ENCODE results near the gene FAHD2B. TPM values are rescaled to one million over a fixed set of nuclear protein-coding genes. Genes with fewer than 3 reads are reported as not detected.
"Not testable (repeated sequence)": the region's sequence is repeated elsewhere in the genome, so short reads cannot be mapped to it uniquely, and the experiment has no call there.

FAHD2B gene
- polyA plus RNA-seq, 4 donors: 1.9 to 9.7 (median 6.1) TPM; not detected in 1

GRCh38 chr2:97082206-97082605 is 12.5 kb downstream of the FAHD2B start:
- not testable (repeated sequence) for FAIRE-seq; H3K27ac ChIP-seq (ENCODE audit: low read depth in 1 of 3, low read length in 2 of 3); H3K9me3 ChIP-seq (ENCODE audit: control insufficient read depth in 2 of 2, insufficient read depth in 1 of 2, low read depth in 1 of 2, low read length in 1 of 2); H3K4me3 ChIP-seq (ENCODE audit: low read depth in 1 of 3, low read length in 3 of 3); H3K27me3 ChIP-seq (ENCODE audit: control insufficient read depth in 3 of 3, insufficient read depth in 3 of 3, low read length in 3 of 3); H3K36me3 ChIP-seq (ENCODE audit: control insufficient read depth in 3 of 3, insufficient read depth in 2 of 3, low read depth in 1 of 3, low read length in 3 of 3); DNase-seq; H3K4me1 ChIP-seq (ENCODE audit: control insufficient read depth in 3 of 3, insufficient read depth in 2 of 3, low read depth in 1 of 3, low read length in 2 of 3)
- WGBS, 3 donors: 39 to 56% (median 40%) methylated on average over 3 to 4 of the region's 9 CpGs

GRCh38 chr2:97080855-97081254 is 13.8 kb downstream of the FAHD2B start:
- H3K9me3 ChIP-seq (ENCODE audit: control insufficient read depth in 2 of 2, insufficient read depth in 1 of 2, low read depth in 1 of 2, low read length in 1 of 2); H3K27me3 ChIP-seq (ENCODE audit: control insufficient read depth in 3 of 3, insufficient read depth in 3 of 3, low read length in 3 of 3); DNase-seq; FAIRE-seq; H3K27ac ChIP-seq (ENCODE audit: low read depth in 1 of 3, low read length in 2 of 3); H3K4me1 ChIP-seq (ENCODE audit: control insufficient read depth in 3 of 3, insufficient read depth in 2 of 3, low read depth in 1 of 3, low read length in 2 of 3); H3K36me3 ChIP-seq (ENCODE audit: control insufficient read depth in 3 of 3, insufficient read depth in 2 of 3, low read depth in 1 of 3, low read length in 3 of 3); H3K4me3 ChIP-seq (ENCODE audit: low read depth in 1 of 3, low read length in 3 of 3): not testable (repeated sequence)
- WGBS, 3 donors: 82 to 85% (median 83%) methylated on average over 7 of the region's 10 CpGs

GRCh38 chr2:97077213-97077612 is 17.5 kb downstream of the FAHD2B start:
- FAIRE-seq; H3K4me1 ChIP-seq (ENCODE audit: control insufficient read depth in 3 of 3, insufficient read depth in 2 of 3, low read depth in 1 of 3, low read length in 2 of 3); DNase-seq; H3K4me3 ChIP-seq (ENCODE audit: low read depth in 1 of 3, low read length in 3 of 3); H3K27ac ChIP-seq (ENCODE audit: low read depth in 1 of 3, low read length in 2 of 3); H3K9me3 ChIP-seq (ENCODE audit: control insufficient read depth in 2 of 2, insufficient read depth in 1 of 2, low read depth in 1 of 2, low read length in 1 of 2); H3K27me3 ChIP-seq (ENCODE audit: control insufficient read depth in 3 of 3, insufficient read depth in 3 of 3, low read length in 3 of 3); H3K36me3 ChIP-seq (ENCODE audit: control insufficient read depth in 3 of 3, insufficient read depth in 2 of 3, low read depth in 1 of 3, low read length in 3 of 3): not testable (repeated sequence)
- 89 to 91% (median 91%) methylated on average over 8 of the region's 8 CpGs for WGBS, 3 donors

GRCh38 chr2:97070915-97071314 is 23.8 kb downstream of the FAHD2B start:
- DNase-seq; FAIRE-seq; H3K36me3 ChIP-seq (ENCODE audit: control insufficient read depth in 3 of 3, insufficient read depth in 2 of 3, low read depth in 1 of 3, low read length in 3 of 3); H3K27ac ChIP-seq (ENCODE audit: low read depth in 1 of 3, low read length in 2 of 3); H3K9me3 ChIP-seq (ENCODE audit: control insufficient read depth in 2 of 2, insufficient read depth in 1 of 2, low read depth in 1 of 2, low read length in 1 of 2); H3K4me1 ChIP-seq (ENCODE audit: control insufficient read depth in 3 of 3, insufficient read depth in 2 of 3, low read depth in 1 of 3, low read length in 2 of 3); H3K27me3 ChIP-seq (ENCODE audit: control insufficient read depth in 3 of 3, insufficient read depth in 3 of 3, low read length in 3 of 3); H3K4me3 ChIP-seq (ENCODE audit: low read depth in 1 of 3, low read length in 3 of 3): not testable (repeated sequence)
- 77 to 80% (median 78%) methylated on average over 1 to 3 of the region's 3 CpGs for WGBS, 3 donors

- 65 to 80% (median 66%) methylated on average over 4 of the region's 5 CpGs for WGBS, 3 donors
- H3K27me3 ChIP-seq (ENCODE audit: control insufficient read depth in 3 of 3, insufficient read depth in 3 of 3, low read length in 3 of 3); H3K9me3 ChIP-seq (ENCODE audit: control insufficient read depth in 2 of 2, insufficient read depth in 1 of 2, low read depth in 1 of 2, low read length in 1 of 2); H3K4me3 ChIP-seq (ENCODE audit: low read depth in 1 of 3, low read length in 3 of 3); H3K4me1 ChIP-seq (ENCODE audit: control insufficient read depth in 3 of 3, insufficient read depth in 2 of 3, low read depth in 1 of 3, low read length in 2 of 3); DNase-seq; H3K36me3 ChIP-seq (ENCODE audit: control insufficient read depth in 3 of 3, insufficient read depth in 2 of 3, low read depth in 1 of 3, low read length in 3 of 3); FAIRE-seq; H3K27ac ChIP-seq (ENCODE audit: low read depth in 1 of 3, low read length in 2 of 3): not testable (repeated sequence)
Measured at GRCh38 chr2:97068722-97069121, 26.0 kb downstream of the FAHD2B start.

GRCh38 chr2:97068074-97068473 is 26.6 kb downstream of the FAHD2B start:
- 58 to 92% (median 65%) methylated on average over 1 of the region's 1 CpG for WGBS, 3 donors
- FAIRE-seq (no peak), DNase-seq (no peak)
- no peaks in the 10 kb centered on the region for H3K27me3 ChIP-seq (ENCODE audit: control insufficient read depth in 3 of 3, insufficient read depth in 3 of 3, low read length in 3 of 3)
- no peaks in the 10 kb centered on the region for H3K4me1 ChIP-seq (ENCODE audit: control insufficient read depth in 3 of 3, insufficient read depth in 2 of 3, low read depth in 1 of 3, low read length in 2 of 3)
- no peak overlapping the region for H3K27ac ChIP-seq (ENCODE audit: low read depth in 1 of 3, low read length in 2 of 3)
- H3K4me3 ChIP-seq (ENCODE audit: low read depth in 1 of 3, low read length in 3 of 3): no peak overlapping the region
- peaks cover 0 to 8% of the 10 kb centered on the region in 2 donors for H3K9me3 ChIP-seq (ENCODE audit: control insufficient read depth in 2 of 2, insufficient read depth in 1 of 2, low read depth in 1 of 2, low read length in 1 of 2)
- no peaks in the 10 kb centered on the region for H3K36me3 ChIP-seq (ENCODE audit: control insufficient read depth in 3 of 3, insufficient read depth in 2 of 3, low read depth in 1 of 3, low read length in 3 of 3)

GRCh38 chr2:97067279-97068004 is 27.2 kb downstream of the FAHD2B start:
- 78 to 89% (median 83%) methylated on average over 5 of the region's 5 CpGs for WGBS, 3 donors
- Histone ChIP-seq H3K27me3 (ENCODE audit: control insufficient read depth in 3 of 3, insufficient read depth in 3 of 3, low read length in 3 of 3) (no peaks in the 10 kb centered on the region), H3K9me3 (ENCODE audit: control insufficient read depth in 2 of 2, insufficient read depth in 1 of 2, low read depth in 1 of 2, low read length in 1 of 2) (peaks cover 0 to 8% of the 10 kb centered on the region in 2 donors), H3K4me3 (ENCODE audit: low read depth in 1 of 3, low read length in 3 of 3) (no peak overlapping the region), H3K27ac (ENCODE audit: low read depth in 1 of 3, low read length in 2 of 3) (no peak overlapping the region), H3K4me1 (ENCODE audit: control insufficient read depth in 3 of 3, insufficient read depth in 2 of 3, low read depth in 1 of 3, low read length in 2 of 3) (no peaks in the 10 kb centered on the region), H3K36me3 (ENCODE audit: control insufficient read depth in 3 of 3, insufficient read depth in 2 of 3, low read depth in 1 of 3, low read length in 3 of 3) (no peaks in the 10 kb centered on the region)
- FAIRE-seq: no peak
- no peak for DNase-seq

- 57 to 69% (median 64%) methylated on average over 5 of the region's 5 CpGs for WGBS, 3 donors
- H3K36me3 ChIP-seq (ENCODE audit: control insufficient read depth in 3 of 3, insufficient read depth in 2 of 3, low read depth in 1 of 3, low read length in 3 of 3); DNase-seq; H3K27ac ChIP-seq (ENCODE audit: low read depth in 1 of 3, low read length in 2 of 3); H3K27me3 ChIP-seq (ENCODE audit: control insufficient read depth in 3 of 3, insufficient read depth in 3 of 3, low read length in 3 of 3); FAIRE-seq; H3K4me1 ChIP-seq (ENCODE audit: control insufficient read depth in 3 of 3, insufficient read depth in 2 of 3, low read depth in 1 of 3, low read length in 2 of 3); H3K4me3 ChIP-seq (ENCODE audit: low read depth in 1 of 3, low read length in 3 of 3); H3K9me3 ChIP-seq (ENCODE audit: control insufficient read depth in 2 of 2, insufficient read depth in 1 of 2, low read depth in 1 of 2, low read length in 1 of 2): not testable (repeated sequence)
Measured at GRCh38 chr2:97066030-97066429, 28.7 kb downstream of the FAHD2B start.

GRCh38 chr2:97062020-97062419 is 32.7 kb downstream of the FAHD2B start:
- WGBS, 3 donors: 70 to 85% (median 77%) methylated on average over 1 of the region's 1 CpG
- H3K9me3 ChIP-seq (ENCODE audit: control insufficient read depth in 2 of 2, insufficient read depth in 1 of 2, low read depth in 1 of 2, low read length in 1 of 2); H3K27ac ChIP-seq (ENCODE audit: low read depth in 1 of 3, low read length in 2 of 3); DNase-seq; FAIRE-seq; H3K4me1 ChIP-seq (ENCODE audit: control insufficient read depth in 3 of 3, insufficient read depth in 2 of 3, low read depth in 1 of 3, low read length in 2 of 3); H3K36me3 ChIP-seq (ENCODE audit: control insufficient read depth in 3 of 3, insufficient read depth in 2 of 3, low read depth in 1 of 3, low read length in 3 of 3); H3K4me3 ChIP-seq (ENCODE audit: low read depth in 1 of 3, low read length in 3 of 3); H3K27me3 ChIP-seq (ENCODE audit: control insufficient read depth in 3 of 3, insufficient read depth in 3 of 3, low read length in 3 of 3): not testable (repeated sequence)
